H1 (cell line): ENCODE measurements around the gene PATE4. TPM values are rescaled to one million over a fixed set of nuclear protein-coding genes. Genes with fewer than 3 reads are reported as not detected.

ENCODE experiments used
- CTCF ChIA-PET: fragments of 300-600 bp; sonication (Branson Sonifier 250); formaldehyde crosslinking; loops from one replicate; lab custom pipeline; 2021; ENCODE audit not compliant: partially characterized antibody; lab: Charles Lee
- POLR2A ChIA-PET: fragments of 300-600 bp; sonication (Branson Sonifier 250); formaldehyde crosslinking; loops from one replicate; lab custom pipeline; 2021; ENCODE audit warnings: inconsistent platforms; ENCODE audit not compliant: partially characterized antibody; lab: Charles Lee
- DNase-seq, 2 experiments: peaks; one replicate each; pipeline versions ENCODE4 v3.0.0 to v3.0.0-alpha.2; 2010 to 2022; ENCODE audit warnings: low spot score in 2 of 2, low read depth in 1 of 2, mixed read lengths in 1 of 2
- FAIRE-seq: peaks from 2 replicates; lab custom pipeline; 2011; peaks lifted over from hg19 to GRCh38; lab: Jason Lieb, UNC
- H2AFZ ChIP-seq: 2 replicates; pipeline ENCODE4 v1.8.1; 2012; ENCODE audit warnings: low read length, inconsistent platforms
- H2AK5ac ChIP-seq: 2 replicates; pipeline ENCODE4 v1.6.1; 2013; ENCODE audit warnings: low read depth, low read length
- H2BK120ac ChIP-seq: replicated peaks from 2 replicates; pipeline ENCODE3; 2013; ENCODE audit warnings: low read depth, low read length, inconsistent platforms
- H2BK12ac ChIP-seq: 2 replicates; pipeline ENCODE4 v1.6.1; 2013; ENCODE audit warnings: low read depth, low read length
- H2BK15ac ChIP-seq: 2 replicates; pipeline ENCODE4 v1.6.1; 2013; ENCODE audit warnings: low read length
- H2BK20ac ChIP-seq: 2 replicates; pipeline ENCODE4 v1.6.1; 2013; ENCODE audit warnings: low read length
- H2BK5ac ChIP-seq: 2 replicates; pipeline ENCODE4 v1.6.1; 2013; ENCODE audit warnings: low read depth, low read length
- H3K14ac ChIP-seq: 2 replicates; pipeline ENCODE4 v1.6.1; 2013; ENCODE audit warnings: inconsistent platforms; ENCODE audit not compliant: insufficient read length
- H3K18ac ChIP-seq: 2 replicates; pipeline ENCODE4 v1.6.1; 2013; ENCODE audit warnings: low read length; ENCODE audit errors: extremely low read depth
- H3K23ac ChIP-seq: 2 replicates; pipeline ENCODE4 v1.6.1; 2013; ENCODE audit warnings: inconsistent platforms; ENCODE audit not compliant: insufficient read length
- H3K23me2 ChIP-seq: 2 replicates; pipeline ENCODE4 v1.6.1; 2013; ENCODE audit warnings: low read depth, low read length
- H3K27ac ChIP-seq: 2 replicates; pipeline ENCODE4 v1.6.1; 2011; ENCODE audit warnings: low read depth, low read length, inconsistent platforms
- H3K27me3 ChIP-seq, 4 experiments: replicated peaks in 1 of 4; 1 replicate in 1 of 4; 2 replicates in 3 of 4; pipeline versions ENCODE4 v1.6.1 to v1.8.1; 2011 to 2013; ENCODE audit warnings: low read length in 3 of 4, mild to moderate bottlenecking in 3 of 4, inconsistent platforms in 2 of 4, mixed read lengths in 2 of 4, moderate library complexity in 1 of 4; ENCODE audit not compliant: control insufficient read depth in 3 of 4, insufficient read depth in 3 of 4; ENCODE audit errors: extremely low read depth in 1 of 4
- H3K36me3 ChIP-seq, 4 experiments: 2 replicates each; pipeline versions ENCODE4 v1.6.1 to v1.8.1; 2011 to 2013; ENCODE audit warnings: mild to moderate bottlenecking in 4 of 4, low read length in 3 of 4, moderate library complexity in 2 of 4, control low read depth in 1 of 4, inconsistent platforms in 1 of 4; ENCODE audit not compliant: insufficient read depth in 4 of 4, control insufficient read depth in 2 of 4
- H3K4ac ChIP-seq: replicated peaks from 2 replicates; pipeline ENCODE3; 2013; ENCODE audit warnings: low read length, low read depth, mixed read lengths, inconsistent platforms; ENCODE audit not compliant: insufficient read length
- H3K4me1 ChIP-seq, 4 experiments: replicated peaks in 1 of 4; 1 replicate in 1 of 4; 2 replicates in 3 of 4; pipeline versions ENCODE4 v1.6.1 to v1.8.1; 2011 to 2013; ENCODE audit warnings: low read length in 3 of 4, inconsistent platforms in 2 of 4, mixed read lengths in 1 of 4; ENCODE audit not compliant: insufficient read depth in 4 of 4, control insufficient read depth in 3 of 4
- H3K4me2 ChIP-seq, 2 experiments: 2 replicates each; pipeline versions ENCODE4 v1.6.1 to v1.8.1; 2011 to 2013; ENCODE audit warnings: low read depth in 2 of 2, low read length in 2 of 2, control low read depth in 1 of 2, inconsistent platforms in 1 of 2, mild to moderate bottlenecking in 1 of 2; ENCODE audit not compliant: insufficient read depth in 1 of 2
- H3K4me3 ChIP-seq, 4 experiments: fragments of 200-600, 300-600 bp in 1 of 4; sonication (generic), shearing (Covaris generic), sonication (Bioruptor Twin) in 1 of 4; 2 replicates each; pipeline versions ENCODE4 v1.5.1 to v1.8.1; 2011 to 2016; ENCODE audit warnings: low read length in 4 of 4, low read depth in 3 of 4, control low read depth in 2 of 4, inconsistent platforms in 2 of 4, mild to moderate bottlenecking in 2 of 4, mixed read lengths in 1 of 4, moderate library complexity in 1 of 4; ENCODE audit not compliant: insufficient read depth in 2 of 4; ENCODE audit errors: extremely low read depth in 1 of 4
- H3K56ac ChIP-seq: replicated peaks from 2 replicates; pipeline ENCODE3; 2013; ENCODE audit warnings: low read depth, mild to moderate bottlenecking, mixed read lengths, low read length, inconsistent platforms; ENCODE audit not compliant: insufficient read length
- H3K79me1 ChIP-seq: 2 replicates; pipeline ENCODE4 v1.6.1; 2013; ENCODE audit warnings: low read depth, low read length, control low read depth
- H3K79me2 ChIP-seq, 2 experiments: 2 replicates each; pipeline versions ENCODE4 v1.6.1 to v1.8.1; 2012 to 2013; ENCODE audit warnings: low read length in 2 of 2, mild to moderate bottlenecking in 2 of 2, inconsistent platforms in 1 of 2; ENCODE audit not compliant: insufficient read depth in 2 of 2, control insufficient read depth in 1 of 2
- H3K9ac ChIP-seq, 4 experiments: replicated peaks in 1 of 4; 1 replicate in 1 of 4; 2 replicates in 3 of 4; pipeline versions ENCODE4 v1.6.1 to v1.8.1; 2011 to 2013; ENCODE audit warnings: low read depth in 3 of 4, low read length in 3 of 4, control low read depth in 2 of 4, mild to moderate bottlenecking in 2 of 4, moderate library complexity in 2 of 4, inconsistent platforms in 1 of 4; ENCODE audit errors: extremely low read depth in 1 of 4
- H3K9me3 ChIP-seq, 2 experiments: 2 replicates each; pipeline versions ENCODE4 v1.6.1 to v1.8.1; 2012 to 2013; ENCODE audit warnings: mild to moderate bottlenecking in 2 of 2, moderate library complexity in 2 of 2, control low read depth in 1 of 2, inconsistent platforms in 1 of 2, low read depth in 1 of 2, low read length in 1 of 2, mixed read lengths in 1 of 2; ENCODE audit not compliant: insufficient read depth in 2 of 2
- H4K20me1 ChIP-seq, 2 experiments: replicated peaks in 1 of 2; 2 replicates each; pipeline versions ENCODE3 to v1.8.1; 2011 to 2013; ENCODE audit warnings: inconsistent platforms in 2 of 2, low read length in 2 of 2, mild to moderate bottlenecking in 1 of 2; ENCODE audit not compliant: insufficient read depth in 2 of 2, control insufficient read depth in 1 of 2
- H4K5ac ChIP-seq: 2 replicates; pipeline ENCODE4 v1.6.1; 2013; ENCODE audit warnings: low read length, low read depth, mixed read lengths, inconsistent platforms; ENCODE audit not compliant: insufficient read length
- H4K8ac ChIP-seq: 2 replicates; pipeline ENCODE4 v1.8.0; 2013; ENCODE audit warnings: mild to moderate bottlenecking, moderate library complexity, low read length, inconsistent platforms; ENCODE audit not compliant: insufficient read depth; ENCODE audit errors: extremely low read depth
- H4K91ac ChIP-seq: replicated peaks from 2 replicates; pipeline ENCODE3; 2013; ENCODE audit warnings: low read length, mixed read lengths, inconsistent platforms; ENCODE audit not compliant: insufficient read length
- ASH2L ChIP-seq: fragments of 200-600, 300-600 bp; sonication (generic); IDR thresholded peaks from one replicate; pipeline ENCODE4 v1.7.1; 2017; ENCODE audit warnings: low read length
- EGR1 ChIP-seq: IDR thresholded peaks from 2 replicates; pipeline ENCODE4 v1.6.1; 2011; ENCODE audit warnings: low read depth, low read length, borderline replicate concordance
- HDAC6 ChIP-seq: IDR thresholded peaks from one replicate; pipeline ENCODE4 v1.7.1; 2012; ENCODE audit warnings: low read depth, mild to moderate bottlenecking, inconsistent platforms, low read length, moderate library complexity
- JUN ChIP-seq: IDR thresholded peaks from 2 replicates; pipeline ENCODE4 v1.6.1; 2011; ENCODE audit warnings: low read depth, mild to moderate bottlenecking, improper control_type of control experiment, low read length
- MAFK ChIP-seq: IDR thresholded peaks from 2 replicates; pipeline ENCODE4 v1.6.1; 2012; ENCODE audit warnings: low read depth, mild to moderate bottlenecking, improper control_type of control experiment, low read length
- NANOG ChIP-seq: IDR thresholded peaks from 2 replicates; pipeline ENCODE4 v1.6.1; 2011; ENCODE audit warnings: low read length, low read depth, mild to moderate bottlenecking, inconsistent platforms; ENCODE audit not compliant: insufficient read depth, poor library complexity, severe bottlenecking
- NRF1 ChIP-seq: IDR thresholded peaks from 2 replicates; pipeline ENCODE4 v1.6.1; 2011; ENCODE audit warnings: mild to moderate bottlenecking, low read depth, low read length, improper control_type of control experiment
- SIX5 ChIP-seq: IDR thresholded peaks from 2 replicates; pipeline ENCODE4 v1.6.1; 2011; ENCODE audit warnings: mild to moderate bottlenecking, low read depth, low read length
- SP1 ChIP-seq: IDR thresholded peaks from 2 replicates; pipeline ENCODE4 v1.6.1; 2011; ENCODE audit warnings: low read depth, low read length
- SP4 ChIP-seq: IDR thresholded peaks from 2 replicates; pipeline ENCODE4 v1.6.1; 2012; ENCODE audit warnings: low read length, inconsistent platforms
- TAF1 ChIP-seq: IDR thresholded peaks from 2 replicates; pipeline ENCODE4 v1.6.1; 2011; ENCODE audit warnings: mild to moderate bottlenecking, low read depth, low read length
- ZNF274 ChIP-seq: IDR thresholded peaks from 2 replicates; pipeline ENCODE4 v1.7.0; 2012; ENCODE audit warnings: low read length, borderline replicate concordance; ENCODE audit errors: extremely low read depth
- polyA plus RNA-seq, 7 experiments: library from polyadenylated mRNA; depleted of rRNA in 3 of 7; stranded (reverse) in 5 of 7; unstranded in 2 of 7; fragments of >200 nt in 5 of 7; fragments of 200-250 nt in 2 of 7; gene quantifications; 1 replicate in 5 of 7; 2 replicates in 1 of 7; 4 replicates in 1 of 7; pipeline versions ENCODE4 v1.2.1 to v1.2.3, GENCODE V29; 2011 to 2013; ENCODE audit warnings: missing spikeins in 2 of 7, mixed read lengths in 2 of 7
- total RNA-seq: library from RNA; stranded (reverse); fragmentation: NEBNext Ultra II Directional; extraction: Animal tissue kit (Norgen Biotek cat#: 25700); gene quantifications from 2 replicates; pipeline ENCODE4 v1.2.1, GENCODE V29; 2021

PATE4 gene
- total and polyA plus RNA-seq, 2 of the 8 experiments (the other 6 are each of a cell fraction or from before 2014, with no cell fraction given) = not detected

- H3K4me2 ChIP-seq = no peak overlapping the region
- H2BK120ac ChIP-seq = no peak overlapping the region
- H3K4me1 ChIP-seq = peaks cover 0 to 2% (median 0%) of the 10 kb centered on the region in 4 experiments; a peak in 2 of 7 replicates
- ChIA-PET POLR2A (no interaction called here), CTCF (interaction anchor here (1.2 kb wide), 1 partner anchor 167 kb away, joined by 3 read pairs; no protein-coding TSS in a partner anchor)
- H3K79me2 ChIP-seq = no peaks in the 10 kb centered on the region
- no peak overlapping the region for H3K4me3 ChIP-seq
- DNase-seq (no peak), FAIRE-seq (no peak)
- no peaks in the 10 kb centered on the region for H3K23me2 ChIP-seq
- no peak overlapping the region for H3K27ac ChIP-seq
- H3K79me1 ChIP-seq = no peaks in the 10 kb centered on the region
- no peak overlapping the region for H2BK12ac ChIP-seq
- no peak overlapping the region for H4K8ac ChIP-seq
- H3K4ac ChIP-seq = no peak overlapping the region
- H3K9ac ChIP-seq = no peak overlapping the region
- no peak overlapping the region for H2AK5ac ChIP-seq
- H3K56ac ChIP-seq = no peak overlapping the region
- no peaks in the 10 kb centered on the region for H3K27me3 ChIP-seq
- H2BK5ac ChIP-seq = no peak overlapping the region
- no peak overlapping the region for H4K5ac ChIP-seq
- H4K91ac ChIP-seq = no peak overlapping the region
- no peak overlapping the region for H2BK15ac ChIP-seq
- no peak overlapping the region for H3K14ac ChIP-seq
- H3K23ac ChIP-seq = no peak overlapping the region
- H2BK20ac ChIP-seq = no peak overlapping the region
- H2AFZ ChIP-seq = no peak overlapping the region
- peaks cover 4 to 9% of the 10 kb centered on the region in 2 experiments; a peak in 2 of 4 replicates for H3K9me3 ChIP-seq
- H4K20me1 ChIP-seq = no peaks in the 10 kb centered on the region
- H3K36me3 ChIP-seq = no peaks in the 10 kb centered on the region
- H3K18ac ChIP-seq = no peak overlapping the region
- TF ChIP-seq MAFK (no peak), ASH2L (no peak), NANOG (no peak), SP1 (no peak), SIX5 (no peak), TAF1 (no peak), HDAC6 (no peak), ZNF274 (no peak), EGR1 (no peak), SP4 (no peak), JUN (no peak), NRF1 (no peak)
Observed at GRCh38 chr11:125846188-125846587, 13.1 kb downstream of the PATE4 start.
